Measurements from ENCODE around the gene AGL. TPM values are rescaled to one million over a fixed set of nuclear protein-coding genes. Genes with fewer than 3 reads are reported as not detected.
"Not testable (repeated sequence)": the region's sequence is repeated elsewhere in the genome, so short reads cannot be mapped to it uniquely, and the experiment has no call there.

AGL gene
- 8.1 TPM for polyA plus RNA-seq

- Mint-ChIP-seq H3K27ac (peak within 1 kb of the TSS; percentile 76 to 96 (median 93)), H3K27me3 (no peaks in the 10 kb centered on the region), H3K9me3 (no peaks in the 10 kb centered on the region)
Measured at GRCh38 chr1:99849744-99850458, at the start of gene AGL. TSS of gene AGL (plus strand) at chr1:99850361. CDS start at chr1:99851043, 682 bp downstream.

GRCh38 chr1:99801584-99801983 is 48.6 kb upstream of the AGL start:
- no peaks in the 10 kb centered on the region for H3K36me3 Mint-ChIP-seq
- no peak overlapping the region for H3K4me3 Mint-ChIP-seq
- H3K27ac Mint-ChIP-seq, result no peak overlapping the region
- peaks cover 3% of the 10 kb centered on the region for H3K27me3 Mint-ChIP-seq
- H3K4me1 Mint-ChIP-seq, result peaks cover 0 to 4% (median 4%) of the 10 kb centered on the region in 3 donors
- H3K9me3 Mint-ChIP-seq, result no peaks in the 10 kb centered on the region

More at GRCh38 chr1:99849744-99850458, at the start of gene AGL:
- Mint-ChIP-seq H3K36me3 (peaks cover 5% of the 10 kb centered on the region), H3K4me3 (peak within 1 kb of the TSS; percentile 93 to 98 (median 97)), H3K4me1 (peaks cover 19 to 32% (median 24%) of the 10 kb centered on the region in 3 donors)

- Mint-ChIP-seq H3K4me3 (no peak overlapping the region), H3K27ac (no peak overlapping the region), H3K27me3 (no peaks in the 10 kb centered on the region), H3K36me3 (no peaks in the 10 kb centered on the region), H3K4me1 (peaks cover 0 to 4% (median 3%) of the 10 kb centered on the region in 3 donors), H3K9me3 (no peaks in the 10 kb centered on the region)
Measured at GRCh38 chr1:99806882-99807281, 43.3 kb upstream of the AGL start.

- Mint-ChIP-seq H3K4me3 (no peak overlapping the region), H3K27ac (no peak overlapping the region), H3K4me1 (peaks cover 0 to 4% (median 3%) of the 10 kb centered on the region in 3 donors), H3K27me3 (peaks cover under 1% of the 10 kb centered on the region), H3K36me3 (no peaks in the 10 kb centered on the region), H3K9me3 (no peaks in the 10 kb centered on the region)
Measured at GRCh38 chr1:99808391-99809115, 41.6 kb upstream of the AGL start.

GRCh38 chr1:99811075-99811474 is 39.1 kb upstream of the AGL start:
- Mint-ChIP-seq H3K9me3 (no peaks in the 10 kb centered on the region), H3K36me3 (no peaks in the 10 kb centered on the region), H3K27ac (no peak overlapping the region), H3K4me3 (no peak overlapping the region), H3K27me3 (peaks cover 1% of the 10 kb centered on the region), H3K4me1 (peaks cover 0 to 4% (median 3%) of the 10 kb centered on the region in 3 donors)

GRCh38 chr1:99811747-99812146 is 38.4 kb upstream of the AGL start:
- Mint-ChIP-seq H3K36me3 (no peaks in the 10 kb centered on the region), H3K27me3 (peaks cover 1% of the 10 kb centered on the region), H3K4me1 (peaks cover 0 to 4% (median 3%) of the 10 kb centered on the region in 3 donors), H3K27ac (no peak overlapping the region), H3K9me3 (no peaks in the 10 kb centered on the region), H3K4me3 (no peak overlapping the region)

- Mint-ChIP-seq H3K27ac (no peak overlapping the region), H3K4me1 (no peaks in the 10 kb centered on the region), H3K27me3 (peaks cover 1% of the 10 kb centered on the region), H3K36me3 (no peaks in the 10 kb centered on the region), H3K4me3 (no peak overlapping the region), H3K9me3 (no peaks in the 10 kb centered on the region)
Measured at GRCh38 chr1:99814373-99814900, 35.7 kb upstream of the AGL start.

GRCh38 chr1:99816656-99817055 is 33.5 kb upstream of the AGL start:
- H3K9me3 Mint-ChIP-seq, result no peaks in the 10 kb centered on the region
- H3K36me3 Mint-ChIP-seq, result no peaks in the 10 kb centered on the region
- peaks cover 0 to 8% (median 5%) of the 10 kb centered on the region in 3 donors for H3K4me1 Mint-ChIP-seq
- H3K4me3 Mint-ChIP-seq, result no peak overlapping the region
- peaks cover 1% of the 10 kb centered on the region for H3K27me3 Mint-ChIP-seq
- H3K27ac Mint-ChIP-seq, result no peak overlapping the region

GRCh38 chr1:99818063-99818699 is 32.0 kb upstream of the AGL start:
- peaks cover 1% of the 10 kb centered on the region for H3K27me3 Mint-ChIP-seq
- no peaks in the 10 kb centered on the region for H3K9me3 Mint-ChIP-seq
- no peak overlapping the region for H3K4me3 Mint-ChIP-seq
- no peak overlapping the region for H3K27ac Mint-ChIP-seq
- H3K36me3 Mint-ChIP-seq, result no peaks in the 10 kb centered on the region
- peaks cover 0 to 13% (median 8%) of the 10 kb centered on the region in 3 donors for H3K4me1 Mint-ChIP-seq

- Mint-ChIP-seq H3K27ac (peak overlapping the region in 1 of 3 donors; percentile 39), H3K4me1 (peaks cover 0 to 13% (median 8%) of the 10 kb centered on the region in 3 donors), H3K36me3 (peaks cover 1% of the 10 kb centered on the region), H3K4me3 (no peak overlapping the region), H3K27me3 (peaks cover 2% of the 10 kb centered on the region), H3K9me3 (no peaks in the 10 kb centered on the region)
Measured at GRCh38 chr1:99820546-99820945, 29.6 kb upstream of the AGL start.

- Mint-ChIP-seq H3K27ac (no peak overlapping the region), H3K36me3 (peaks cover 4% of the 10 kb centered on the region), H3K4me3 (no peak overlapping the region), H3K27me3 (peaks cover 8% of the 10 kb centered on the region), H3K4me1 (peaks cover 0 to 10% (median 8%) of the 10 kb centered on the region in 3 donors), H3K9me3 (no peaks in the 10 kb centered on the region)
Measured at GRCh38 chr1:99825098-99825497, 25.1 kb upstream of the AGL start.

GRCh38 chr1:99825702-99826101 is 24.5 kb upstream of the AGL start:
- Mint-ChIP-seq H3K36me3 (peaks cover 4% of the 10 kb centered on the region), H3K27ac (no peak overlapping the region), H3K27me3 (peaks cover 8% of the 10 kb centered on the region), H3K9me3 (no peaks in the 10 kb centered on the region), H3K4me1 (peaks cover 0 to 7% (median 5%) of the 10 kb centered on the region in 3 donors), H3K4me3 (no peak overlapping the region)

GRCh38 chr1:99827970-99828369 is 22.2 kb upstream of the AGL start:
- H3K4me3 Mint-ChIP-seq, result no peak overlapping the region
- H3K27ac Mint-ChIP-seq, result no peak overlapping the region
- peaks cover 4% of the 10 kb centered on the region for H3K36me3 Mint-ChIP-seq
- H3K27me3 Mint-ChIP-seq, result peaks cover 8% of the 10 kb centered on the region
- peaks cover 0 to 2% (median 0%) of the 10 kb centered on the region in 3 donors for H3K4me1 Mint-ChIP-seq
- H3K9me3 Mint-ChIP-seq, result peaks cover 0 to 6% (median 3%) of the 10 kb centered on the region in 3 donors

- Mint-ChIP-seq H3K27ac (no peak overlapping the region), H3K4me1 (peaks cover 0 to 2% (median 2%) of the 10 kb centered on the region in 3 donors), H3K36me3 (peaks cover 4% of the 10 kb centered on the region)
Measured at GRCh38 chr1:99829269-99829668, 20.9 kb upstream of the AGL start.

GRCh38 chr1:99833911-99834310 is 16.2 kb upstream of the AGL start:
- H3K9me3 Mint-ChIP-seq, H3K27me3 Mint-ChIP-seq, H3K36me3 Mint-ChIP-seq, H3K4me3 Mint-ChIP-seq, H3K4me1 Mint-ChIP-seq, H3K27ac Mint-ChIP-seq: not testable (repeated sequence)

More at GRCh38 chr1:99829269-99829668, 20.9 kb upstream of the AGL start:
- Mint-ChIP-seq H3K27me3 (peaks cover 8% of the 10 kb centered on the region), H3K9me3 (peaks cover 0 to 6% (median 3%) of the 10 kb centered on the region in 3 donors), H3K4me3 (no peak overlapping the region)

All from IgD-negative memory B cell (primary cell).